ENCODE results near the gene ZNF222. TPM values are rescaled to one million over a fixed set of nuclear protein-coding genes. Genes with fewer than 3 reads are reported as not detected.

ZNF222 gene
- total RNA-seq, result 9.2 TPM
- 5.3 TPM for polyA plus RNA-seq

- Histone ChIP-seq H3K27ac (ENCODE audit: low read depth) (peak within 1 kb of the TSS; percentile 64), H3K4me1 (ENCODE audit: insufficient read depth) (no peaks in the 10 kb centered on the region), H3K36me3 (ENCODE audit: insufficient read depth) (peaks cover 14% of the 10 kb centered on the region), H3K4me3 (ENCODE audit: low read depth, low read length) (peak within 1 kb of the TSS; percentile 80)
- 1% methylated on average over 37 of the region's 37 CpGs for WGBS
- peak; percentile 85 for DNase-seq (ENCODE audit: extremely low spot score)
Observed at GRCh38 chr19:44025217-44025936, at the start of gene ZNF222. ZNF222 (plus strand) TSS chr19:44025379; CDS start chr19:44025437, 58 bp downstream.

- 91% methylated on average over 1 of the region's 1 CpG for WGBS
Observed at GRCh38 chr19:43976732-43977131, 48.4 kb upstream of the ZNF222 start.

GRCh38 chr19:43983544-43983911 is 41.7 kb upstream of the ZNF222 start:
- no peaks in the 10 kb centered on the region for H3K4me1 ChIP-seq (ENCODE audit: insufficient read depth)
- no peak for DNase-seq (ENCODE audit: extremely low spot score)
- no peak overlapping the region for H3K27ac ChIP-seq (ENCODE audit: low read depth)
- H3K36me3 ChIP-seq (ENCODE audit: insufficient read depth), result no peaks in the 10 kb centered on the region
- H3K4me3 ChIP-seq (ENCODE audit: low read depth, low read length), result peak overlapping the region; percentile 82
- WGBS, result 73% methylated on average over 2 of the region's 2 CpGs

More at GRCh38 chr19:43976732-43977131, 48.4 kb upstream of the ZNF222 start:
- no peak overlapping the region for H3K27ac ChIP-seq (ENCODE audit: low read depth)
- DNase-seq (ENCODE audit: extremely low spot score), result no peak
- H3K4me1 ChIP-seq (ENCODE audit: insufficient read depth), result no peaks in the 10 kb centered on the region
- H3K4me3 ChIP-seq (ENCODE audit: low read depth, low read length), result no peak overlapping the region
- H3K36me3 ChIP-seq (ENCODE audit: insufficient read depth), result no peaks in the 10 kb centered on the region

GRCh38 chr19:43983912-43984686 is 41.1 kb upstream of the ZNF222 start, which contains the start of gene ZNF155:
ZNF155 (plus strand) TSS chr19:43984188; CDS start chr19:43988544, 4,356 bp downstream.
- Histone ChIP-seq H3K36me3 (ENCODE audit: insufficient read depth) (no peaks in the 10 kb centered on the region), H3K4me3 (ENCODE audit: low read depth, low read length) (peak within 1 kb of the TSS; percentile 82), H3K27ac (ENCODE audit: low read depth) (no peak within 1 kb of the TSS), H3K4me1 (ENCODE audit: insufficient read depth) (no peaks in the 10 kb centered on the region)
- WGBS, result under 1% methylated on average over 40 of the region's 40 CpGs
- peak; percentile 95 for DNase-seq (ENCODE audit: extremely low spot score)

- no peak for DNase-seq (ENCODE audit: extremely low spot score)
- H3K27ac ChIP-seq (ENCODE audit: low read depth), result no peak overlapping the region
- under 1% methylated on average over 14 of the region's 14 CpGs for WGBS
- peak overlapping the region; percentile 82 for H3K4me3 ChIP-seq (ENCODE audit: low read depth, low read length)
- H3K4me1 ChIP-seq (ENCODE audit: insufficient read depth), result no peaks in the 10 kb centered on the region
- peaks cover 2% of the 10 kb centered on the region for H3K36me3 ChIP-seq (ENCODE audit: insufficient read depth)
Observed at GRCh38 chr19:43984687-43985000, 40.5 kb upstream of the ZNF222 start.

GRCh38 chr19:43997631-43998290 is 27.4 kb upstream of the ZNF222 start:
- no peak overlapping the region for H3K4me3 ChIP-seq (ENCODE audit: low read depth, low read length)
- H3K4me1 ChIP-seq (ENCODE audit: insufficient read depth), result no peaks in the 10 kb centered on the region
- no peak overlapping the region for H3K27ac ChIP-seq (ENCODE audit: low read depth)
- peaks cover 13% of the 10 kb centered on the region for H3K36me3 ChIP-seq (ENCODE audit: insufficient read depth)
- 83% methylated on average over 10 of the region's 10 CpGs for WGBS
- no peak for DNase-seq (ENCODE audit: extremely low spot score)

- DNase-seq (ENCODE audit: extremely low spot score), result no peak
- Histone ChIP-seq H3K4me3 (ENCODE audit: low read depth, low read length) (peak overlapping the region; percentile 80), H3K27ac (ENCODE audit: low read depth) (no peak overlapping the region), H3K4me1 (ENCODE audit: insufficient read depth) (no peaks in the 10 kb centered on the region), H3K36me3 (ENCODE audit: insufficient read depth) (no peaks in the 10 kb centered on the region)
- 7% methylated on average over 8 of the region's 8 CpGs for WGBS
Observed at GRCh38 chr19:44002212-44002565, 23.0 kb upstream of the ZNF222 start.

GRCh38 chr19:44002566-44003460 is 22.4 kb upstream of the ZNF222 start, which contains the start of gene ZNF230:
ZNF230 (plus strand) TSS chr19:44002957; CDS start chr19:44007079, 4,122 bp downstream.
- H3K27ac ChIP-seq (ENCODE audit: low read depth), result peak within 1 kb of the TSS; percentile 42
- WGBS, result under 1% methylated on average over 48 of the region's 48 CpGs
- no peaks in the 10 kb centered on the region for H3K4me1 ChIP-seq (ENCODE audit: insufficient read depth)
- peaks cover 2% of the 10 kb centered on the region for H3K36me3 ChIP-seq (ENCODE audit: insufficient read depth)
- peak; percentile 98 for DNase-seq (ENCODE audit: extremely low spot score)
- H3K4me3 ChIP-seq (ENCODE audit: low read depth, low read length), result peak within 1 kb of the TSS; percentile 80

- Histone ChIP-seq H3K36me3 (ENCODE audit: insufficient read depth) (peaks cover 7% of the 10 kb centered on the region), H3K4me1 (ENCODE audit: insufficient read depth) (no peaks in the 10 kb centered on the region), H3K4me3 (ENCODE audit: low read depth, low read length) (peak overlapping the region; percentile 80), H3K27ac (ENCODE audit: low read depth) (no peak overlapping the region)
- WGBS, result 3% methylated on average over 15 of the region's 15 CpGs
- no peak for DNase-seq (ENCODE audit: extremely low spot score)
Observed at GRCh38 chr19:44003461-44004009, 21.6 kb upstream of the ZNF222 start.

GRCh38 chr19:44005973-44006372 is 19.2 kb upstream of the ZNF222 start:
- DNase-seq (ENCODE audit: extremely low spot score), result no peak
- Histone ChIP-seq H3K36me3 (ENCODE audit: insufficient read depth) (peaks cover 27% of the 10 kb centered on the region), H3K4me1 (ENCODE audit: insufficient read depth) (no peaks in the 10 kb centered on the region), H3K27ac (ENCODE audit: low read depth) (no peak overlapping the region), H3K4me3 (ENCODE audit: low read depth, low read length) (no peak overlapping the region)
- 95% methylated on average over 1 of the region's 1 CpG for WGBS

GRCh38 chr19:44007473-44007872 is 17.7 kb upstream of the ZNF222 start:
- Histone ChIP-seq H3K27ac (ENCODE audit: low read depth) (no peak overlapping the region), H3K36me3 (ENCODE audit: insufficient read depth) (peaks cover 32% of the 10 kb centered on the region), H3K4me1 (ENCODE audit: insufficient read depth) (no peaks in the 10 kb centered on the region), H3K4me3 (ENCODE audit: low read depth, low read length) (no peak overlapping the region)
- 98% methylated on average over 6 of the region's 6 CpGs for WGBS
- no peak for DNase-seq (ENCODE audit: extremely low spot score)

- H3K4me1 ChIP-seq (ENCODE audit: insufficient read depth), result no peaks in the 10 kb centered on the region
- H3K36me3 ChIP-seq (ENCODE audit: insufficient read depth), result peaks cover 32% of the 10 kb centered on the region
- no peak for DNase-seq (ENCODE audit: extremely low spot score)
- H3K4me3 ChIP-seq (ENCODE audit: low read depth, low read length), result no peak overlapping the region
- H3K27ac ChIP-seq (ENCODE audit: low read depth), result no peak overlapping the region
- 96% methylated on average over 5 of the region's 5 CpGs for WGBS
Observed at GRCh38 chr19:44010468-44010867, 14.7 kb upstream of the ZNF222 start.

GRCh38 chr19:44019498-44019897 is 5.7 kb upstream of the ZNF222 start:
- DNase-seq (ENCODE audit: extremely low spot score), result no peak
- Histone ChIP-seq H3K36me3 (ENCODE audit: insufficient read depth) (no peaks in the 10 kb centered on the region), H3K4me3 (ENCODE audit: low read depth, low read length) (no peak overlapping the region), H3K4me1 (ENCODE audit: insufficient read depth) (no peaks in the 10 kb centered on the region), H3K27ac (ENCODE audit: low read depth) (no peak overlapping the region)
- 40% methylated on average over 2 of the region's 2 CpGs for WGBS
